Articular chondrocyte of knee joint (primary cell): Measurements from ENCODE around the gene PCDHGA6. TPM values are rescaled to one million over a fixed set of nuclear protein-coding genes. Genes with fewer than 3 reads are reported as not detected.

Source experiments
- total RNA-seq: library from RNA; depleted of rRNA; stranded (reverse); fragments of >200 nt; gene quantifications from 2 replicates; pipeline ENCODE4 v1.2.3, GENCODE V29; 2012

PCDHGA6 gene
- total RNA-seq, 1 donor: 10.4 TPM

GRCh38 chr5:141407790-141408505 lies 34.3 kb downstream of the PCDHGA6 start, which contains the start of gene PCDHGB6:
Gene PCDHGB6, plus strand, starts transcription at chr5:141408021. Its CDS starts 182 bp downstream, at chr5:141408203.

DNA sequence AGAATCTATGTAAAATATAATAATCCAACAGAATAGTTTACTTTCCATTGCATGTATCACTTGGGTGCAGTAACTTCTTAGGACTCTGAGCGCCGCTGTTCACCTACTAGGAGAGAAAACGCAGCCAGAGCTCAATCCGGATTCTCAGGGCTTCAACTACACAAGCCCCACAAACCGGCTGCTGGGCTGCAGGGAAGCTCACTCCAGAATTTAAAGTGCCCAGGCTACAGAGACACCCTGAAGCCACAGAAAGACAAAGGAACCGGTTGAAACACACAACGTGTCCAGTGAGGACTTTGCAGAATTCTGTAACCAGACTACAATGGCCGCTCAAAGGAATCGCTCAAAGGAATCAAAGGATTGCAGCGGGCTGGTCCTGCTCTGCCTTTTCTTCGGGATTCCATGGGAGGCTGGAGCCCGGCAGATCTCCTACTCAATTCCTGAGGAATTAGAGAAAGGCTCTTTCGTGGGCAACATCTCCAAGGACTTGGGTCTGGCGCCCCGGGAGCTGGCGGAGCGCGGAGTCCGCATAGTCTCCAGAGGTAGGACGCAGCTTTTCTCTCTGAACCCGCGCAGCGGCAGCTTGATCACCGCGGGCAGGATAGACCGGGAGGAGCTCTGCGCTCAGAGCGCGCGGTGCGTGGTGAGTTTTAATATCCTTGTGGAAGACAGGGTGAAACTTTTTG lies 39.3 kb downstream of the PCDHGA6 start, which contains the start of gene PCDHGA10:
Gene PCDHGA10 (plus strand): TSS at position 134 of the 686 bp plus-strand sequence. CDS start 189 bp downstream, at position 323.

DNA sequence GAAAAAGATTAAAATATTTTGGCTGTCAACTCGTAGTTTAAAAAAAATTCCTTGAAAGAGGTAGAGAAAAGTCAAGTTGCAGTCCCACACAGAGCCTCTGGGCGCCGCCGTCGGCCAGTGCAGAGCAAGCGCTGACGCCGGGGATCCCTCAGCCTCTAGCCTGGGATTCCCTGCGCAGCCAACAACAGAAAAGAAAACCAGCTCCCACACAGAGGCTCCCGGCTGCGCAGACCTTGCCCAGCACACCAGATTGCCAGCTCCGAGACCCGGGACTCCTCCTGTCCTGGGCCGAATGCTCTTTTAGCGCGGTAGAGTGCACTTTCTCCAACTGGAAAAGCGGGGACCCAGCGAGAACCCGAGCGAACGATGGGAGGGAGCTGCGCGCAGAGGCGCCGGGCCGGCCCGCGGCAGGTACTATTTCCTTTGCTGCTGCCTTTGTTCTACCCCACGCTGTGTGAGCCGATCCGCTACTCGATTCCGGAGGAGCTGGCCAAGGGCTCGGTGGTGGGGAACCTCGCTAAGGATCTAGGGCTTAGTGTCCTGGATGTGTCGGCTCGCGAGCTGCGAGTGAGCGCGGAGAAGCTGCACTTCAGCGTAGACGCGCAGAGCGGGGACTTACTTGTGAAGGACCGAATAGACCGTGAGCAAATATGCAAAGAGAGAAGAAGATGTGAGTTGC lies 43.9 kb downstream of the PCDHGA6 start, which contains the start of gene PCDHGB7:
Gene PCDHGB7 (plus strand): TSS at position 184 of the 679 bp plus-strand sequence. CDS start 183 bp downstream, at position 367.

GRCh38 chr5:141420855-141421488 lies 47.3 kb downstream of the PCDHGA6 start, which contains the start of gene PCDHGA11:
Gene PCDHGA11, plus strand, starts transcription at chr5:141421051. Its CDS starts 177 bp downstream, at chr5:141421228.

Other genes with a start within 250 kb of the PCDHGA6 start
- gene PCDHB5, start 238.7 kb upstream of the PCDHGA6 start, total RNA-seq: 2.9 and 3.6 TPM in 2 replicates
- 0.65 and 0.97 TPM in 2 replicates for gene PCDHB6, start 223.8 kb upstream of the PCDHGA6 start, total RNA-seq
- 2.0 and 2.5 TPM in 2 replicates for gene PCDHB7, start 201.2 kb upstream of the PCDHGA6 start, total RNA-seq
- gene PCDHB8, start 196.1 kb upstream of the PCDHGA6 start, total RNA-seq: 0.52 and 1.1 TPM in 2 replicates
- 3.1 and 4.4 TPM in 2 replicates for gene PCDHB16, start 191.5 kb upstream of the PCDHGA6 start, total RNA-seq
- 0.91 and 2.3 TPM in 2 replicates for gene PCDHB9, start 186.7 kb upstream of the PCDHGA6 start, total RNA-seq
- 2.2 and 2.5 TPM in 2 replicates for gene PCDHB10, start 181.5 kb upstream of the PCDHGA6 start, total RNA-seq
- gene PCDHB11, start 174.3 kb upstream of the PCDHGA6 start, total RNA-seq: 1.4 and 1.7 TPM in 2 replicates
- 1.0 and 1.3 TPM in 2 replicates for gene PCDHB12, start 165.2 kb upstream of the PCDHGA6 start, total RNA-seq
- gene PCDHB13, start 160.0 kb upstream of the PCDHGA6 start, total RNA-seq: 2.7 and 4.0 TPM in 2 replicates
- 3.8 and 4.4 TPM in 2 replicates for gene PCDHB14, start 150.5 kb upstream of the PCDHGA6 start, total RNA-seq
- 1.7 and 1.9 TPM in 2 replicates for gene PCDHB15, start 128.5 kb upstream of the PCDHGA6 start, total RNA-seq
- 0.32 and 0.39 TPM in 2 replicates for gene SLC25A2, start 69.8 kb upstream of the PCDHGA6 start, total RNA-seq
- gene TAF7, start 53.1 kb upstream of the PCDHGA6 start, total RNA-seq: 61.7 and 84.2 TPM in 2 replicates
- 1.4 and 1.9 TPM in 2 replicates for gene PCDHGA1, start 43.4 kb upstream of the PCDHGA6 start, total RNA-seq
- gene PCDHGA2, start 35.1 kb upstream of the PCDHGA6 start, total RNA-seq: 4.7 and 4.9 TPM in 2 replicates
- gene PCDHGA3, start 30.1 kb upstream of the PCDHGA6 start, total RNA-seq: 3.7 and 6.2 TPM in 2 replicates
- 4.1 and 6.1 TPM in 2 replicates for gene PCDHGB1, start 23.8 kb upstream of the PCDHGA6 start, total RNA-seq
- 6.7 and 8.9 TPM in 2 replicates for gene PCDHGA4, start 18.9 kb upstream of the PCDHGA6 start, total RNA-seq
- 6.5 and 6.8 TPM in 2 replicates for gene PCDHGB2, start 13.9 kb upstream of the PCDHGA6 start, total RNA-seq
- gene PCDHGA5, start 9.7 kb upstream of the PCDHGA6 start, total RNA-seq: 5.6 and 6.5 TPM in 2 replicates
- 8.4 and 8.6 TPM in 2 replicates for gene PCDHGB3, start 3.6 kb upstream of the PCDHGA6 start, total RNA-seq
- gene PCDHGA7, start 8.9 kb downstream of the PCDHGA6 start, total RNA-seq: 9.0 and 10.6 TPM in 2 replicates
- 24.4 and 26.2 TPM in 2 replicates for gene PCDHGB4, start 13.8 kb downstream of the PCDHGA6 start, total RNA-seq
- 5.6 and 5.7 TPM in 2 replicates for gene PCDHGA8, start 18.7 kb downstream of the PCDHGA6 start, total RNA-seq
- 27.7 and 35.0 TPM in 2 replicates for gene PCDHGB5, start 24.1 kb downstream of the PCDHGA6 start, total RNA-seq
- 10.1 and 11.1 TPM in 2 replicates for gene PCDHGA9, start 28.9 kb downstream of the PCDHGA6 start, total RNA-seq
- 7.9 and 9.5 TPM in 2 replicates for gene PCDHGB6, start 34.1 kb downstream of the PCDHGA6 start, total RNA-seq
- 15.3 and 17.9 TPM in 2 replicates for gene PCDHGA10, start 39.1 kb downstream of the PCDHGA6 start, total RNA-seq
- 25.6 and 26.2 TPM in 2 replicates for gene PCDHGB7, start 43.8 kb downstream of the PCDHGA6 start, total RNA-seq
- 20.1 and 24.1 TPM in 2 replicates for gene PCDHGA11, start 47.2 kb downstream of the PCDHGA6 start, total RNA-seq
- 25.1 and 30.2 TPM in 2 replicates for gene PCDHGA12, start 56.6 kb downstream of the PCDHGA6 start, total RNA-seq
- gene PCDHGC3, start 102.1 kb downstream of the PCDHGA6 start, total RNA-seq: 122 and 161 TPM in 2 replicates
- gene PCDHGC4, start 111.1 kb downstream of the PCDHGA6 start, total RNA-seq: 5.6 and 6.4 TPM in 2 replicates
- gene PCDHGC5, start 115.2 kb downstream of the PCDHGA6 start, total RNA-seq: 4.7 and 8.1 TPM in 2 replicates
- gene DIAPH1, start 245.1 kb downstream of the PCDHGA6 start, total RNA-seq: 17.8 and 25.5 TPM in 2 replicates